ENCODE measurements around the gene LYPD6.
"Not testable (repeated sequence)": the region's sequence is repeated elsewhere in the genome, so short reads cannot be mapped to it uniquely, and the experiment has no call there.

LYPD6 gene, protein sequence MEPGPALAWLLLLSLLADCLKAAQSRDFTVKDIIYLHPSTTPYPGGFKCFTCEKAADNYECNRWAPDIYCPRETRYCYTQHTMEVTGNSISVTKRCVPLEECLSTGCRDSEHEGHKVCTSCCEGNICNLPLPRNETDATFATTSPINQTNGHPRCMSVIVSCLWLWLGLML
- 0 to 0.04 (median 0) reads per million in 3 experiments for total RNA-seq

DNA sequence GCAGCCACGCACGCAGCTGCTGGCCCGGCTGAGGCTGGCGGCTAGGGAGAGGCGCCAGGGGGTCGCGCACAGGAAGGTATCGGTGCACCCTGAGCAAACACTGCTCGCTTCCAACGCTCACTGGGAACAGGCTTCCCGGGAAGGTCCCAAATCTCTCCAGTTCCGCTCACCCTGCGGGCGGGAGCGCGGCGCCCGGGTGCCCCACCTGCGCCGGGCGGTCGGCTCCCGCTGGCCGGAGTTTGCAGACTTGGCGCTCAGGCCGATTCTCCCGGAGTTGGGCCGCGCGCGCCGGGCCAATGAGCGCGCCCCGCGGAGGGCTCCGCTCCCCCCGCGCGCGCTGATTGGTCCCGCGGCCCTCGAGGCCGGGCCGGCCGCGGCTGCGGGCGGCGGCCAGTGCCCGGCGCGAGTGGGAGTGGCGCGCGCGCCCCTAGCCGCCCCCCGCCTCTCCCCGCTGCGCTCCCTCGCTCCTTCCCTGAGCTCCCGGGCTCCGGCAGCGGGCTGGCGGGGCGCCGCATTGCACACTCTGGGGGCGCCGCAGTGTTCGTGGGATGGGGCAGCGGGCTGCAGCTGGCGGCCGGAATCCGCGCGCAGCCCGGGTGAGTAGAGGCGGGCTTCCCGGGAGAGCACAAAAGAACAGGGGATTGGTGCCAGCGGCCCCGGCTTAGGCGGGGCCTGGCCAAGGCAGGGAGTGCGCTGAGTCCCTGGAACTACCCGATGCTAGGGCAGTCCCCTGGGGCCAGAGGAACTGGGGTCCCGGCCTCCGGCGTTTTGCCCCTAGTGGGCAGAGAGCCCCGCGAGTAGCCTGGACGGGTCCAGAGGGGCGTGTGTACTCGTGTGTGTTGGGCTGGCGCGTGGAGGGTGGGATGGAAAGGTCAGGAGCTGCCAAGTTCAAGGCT is at the start of gene LYPD6:
Gene LYPD6, plus strand, starts transcription at position 461 of the 896 bp plus-strand sequence. CDS start 107,122 bp downstream, outside the sequence.
- DNase-seq, result no peak

DNA sequence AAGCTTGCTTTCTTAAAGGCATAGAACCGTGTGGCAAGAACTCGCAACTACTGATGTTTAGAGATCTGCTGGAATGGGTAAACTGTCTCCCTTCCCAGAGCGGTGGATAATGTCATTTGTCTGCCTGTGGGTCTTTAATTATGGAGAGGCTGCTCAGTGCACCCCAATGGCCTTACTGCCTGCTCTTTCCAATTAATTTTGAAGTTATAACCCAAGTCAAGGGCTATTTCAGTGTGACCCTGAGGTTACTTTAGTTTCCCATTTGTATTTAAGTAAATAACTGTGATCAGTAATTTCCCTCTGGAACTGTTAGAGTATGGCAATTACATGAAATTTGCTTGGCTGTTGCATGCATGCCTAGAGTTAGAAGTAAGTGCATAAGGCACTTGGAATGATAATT is 48.9 kb upstream of the LYPD6 start:
- DNase-seq, result no peak

DNA sequence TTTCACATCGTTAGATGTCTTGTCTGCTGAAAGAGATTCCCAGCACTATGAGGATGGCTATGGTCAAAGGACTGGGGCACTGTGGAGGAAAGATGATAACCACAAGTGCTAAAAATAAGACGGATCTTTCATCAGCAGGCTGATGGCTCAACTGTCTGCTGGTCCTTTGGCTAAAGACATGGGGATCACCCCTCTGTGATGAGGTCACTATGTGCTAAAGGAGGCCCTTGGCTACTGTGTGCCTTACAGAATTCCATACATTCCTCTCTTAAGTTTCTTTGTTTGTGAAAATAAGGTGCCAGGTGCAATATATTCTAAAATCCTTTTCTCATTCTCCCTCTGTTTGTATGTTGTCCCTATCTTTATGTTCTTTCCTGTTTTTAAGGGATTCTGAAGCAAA is 39.7 kb upstream of the LYPD6 start:
- no peak for DNase-seq

DNA sequence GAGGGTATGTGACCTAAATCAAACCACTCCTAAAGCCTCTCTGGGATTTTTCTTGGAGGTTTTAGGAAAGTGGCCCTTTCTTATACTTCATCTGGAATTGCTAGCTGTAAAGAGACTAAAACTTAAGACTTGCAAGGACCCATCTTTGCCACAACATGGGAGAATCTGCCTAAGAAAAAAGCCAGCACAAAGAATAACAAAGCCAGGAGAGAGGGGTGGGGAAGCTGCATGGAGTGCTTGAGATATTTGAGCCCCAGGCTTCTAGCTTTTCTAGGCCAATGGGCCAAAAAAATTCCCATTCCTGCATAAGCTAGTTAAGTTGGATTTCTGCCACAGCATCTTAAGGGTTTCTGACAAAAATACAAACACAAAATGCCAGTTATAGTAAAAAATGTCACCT is 38.5 kb upstream of the LYPD6 start:
- no peak for DNase-seq

DNA sequence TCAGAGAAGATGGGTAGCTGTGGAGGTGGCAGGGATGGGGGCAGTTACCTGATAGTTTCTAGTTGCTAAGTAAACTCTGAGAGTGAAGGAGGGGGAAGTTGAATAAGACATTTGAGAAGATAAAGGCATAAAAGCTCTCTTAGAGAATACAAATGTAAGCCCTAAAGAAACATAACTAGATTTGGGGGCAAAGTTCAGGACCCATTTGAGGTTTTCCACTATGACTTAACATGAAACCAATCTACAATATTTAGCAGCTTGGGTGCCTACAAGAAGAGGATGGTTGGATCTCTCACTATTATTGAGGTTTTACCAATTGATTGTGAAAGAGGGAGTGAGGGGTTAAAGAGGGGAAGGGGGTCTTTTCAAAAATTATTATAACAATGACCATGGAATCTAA is 34.4 kb upstream of the LYPD6 start:
- no peak for DNase-seq

DNA sequence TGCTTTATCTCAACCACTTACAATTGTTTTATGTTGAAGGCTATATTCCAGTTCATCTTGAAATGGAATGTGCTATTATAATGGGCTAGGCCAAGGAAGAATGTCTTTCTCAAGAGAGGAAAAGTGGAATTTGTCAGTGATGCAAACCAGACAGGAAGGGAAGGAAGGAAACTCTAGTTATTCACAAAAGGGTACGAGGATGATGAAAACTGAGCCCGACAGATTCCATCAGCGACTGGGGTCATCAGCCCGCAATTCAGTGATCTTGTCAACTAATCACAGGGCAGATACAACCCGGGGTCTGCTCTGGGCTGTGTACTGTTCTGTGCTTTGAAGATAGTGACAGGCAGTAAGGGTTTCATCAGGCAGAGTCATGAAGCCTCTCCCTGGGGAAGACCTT is 23.4 kb upstream of the LYPD6 start:
- DNase-seq, result no peak

DNA sequence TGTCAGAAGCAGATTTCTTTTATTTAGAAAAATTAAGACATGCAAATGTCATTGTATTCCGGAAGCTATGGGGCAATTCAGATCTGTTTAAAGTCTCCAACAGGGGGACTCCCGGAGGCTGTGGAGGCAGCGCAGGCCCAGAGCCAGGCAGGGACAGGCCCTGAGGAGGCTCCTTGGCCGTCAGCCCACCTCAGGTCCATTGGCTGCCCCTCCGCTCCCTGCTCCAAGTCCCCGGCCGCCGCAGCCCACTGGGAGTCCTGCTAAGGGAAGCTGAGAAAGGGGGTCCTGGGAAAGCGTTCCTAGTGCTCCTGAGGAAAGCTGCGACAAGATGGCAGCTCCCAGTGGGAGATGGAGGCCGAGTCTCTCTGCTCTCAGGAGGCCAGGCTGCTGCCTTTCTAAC is 20.0 kb upstream of the LYPD6 start:
- DNase-seq, result no peak

DNA sequence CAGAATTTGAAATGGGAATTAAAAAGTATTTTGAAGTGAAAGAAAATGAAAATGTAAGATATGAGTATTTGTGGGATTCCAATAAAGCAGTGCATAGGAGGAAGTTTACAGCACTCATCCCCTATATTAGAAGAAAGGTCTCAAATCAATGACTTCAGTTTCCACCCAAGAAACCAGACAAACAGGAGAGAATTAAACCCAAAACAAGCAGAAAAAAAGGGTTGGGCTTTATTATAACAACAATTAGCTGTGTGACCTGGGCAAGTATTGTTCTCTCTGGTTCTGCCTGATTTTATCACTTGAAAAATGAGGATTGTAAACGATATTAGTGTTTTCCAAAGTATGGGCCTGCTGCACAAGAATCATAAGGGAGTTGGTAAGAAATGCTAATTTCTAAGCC is 18.3 kb upstream of the LYPD6 start:
- DNase-seq, result no peak

DNA sequence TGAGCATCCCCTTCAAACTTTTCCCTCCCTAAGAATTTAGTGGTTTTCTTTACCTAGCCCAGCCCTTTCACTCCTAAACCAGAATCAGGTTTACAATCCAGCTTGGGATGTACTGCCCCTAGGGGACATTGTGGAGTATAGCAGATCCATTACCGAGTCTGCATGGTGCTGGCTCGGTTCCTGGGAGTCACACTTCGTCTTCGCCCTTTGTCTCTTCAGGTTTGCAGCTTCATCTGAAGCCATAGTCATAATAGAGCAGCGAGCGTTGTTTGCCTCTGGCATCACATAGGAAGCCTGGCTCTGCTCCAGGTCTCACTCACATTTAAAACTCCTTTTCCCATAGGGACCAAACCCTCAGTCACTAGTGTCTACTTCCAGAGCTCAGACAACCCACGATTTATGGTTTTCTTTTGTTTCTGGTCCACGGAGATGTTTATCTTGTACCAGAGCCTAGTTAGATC is 16.8 kb upstream of the LYPD6 start:
- DNase-seq, result no peak

DNA sequence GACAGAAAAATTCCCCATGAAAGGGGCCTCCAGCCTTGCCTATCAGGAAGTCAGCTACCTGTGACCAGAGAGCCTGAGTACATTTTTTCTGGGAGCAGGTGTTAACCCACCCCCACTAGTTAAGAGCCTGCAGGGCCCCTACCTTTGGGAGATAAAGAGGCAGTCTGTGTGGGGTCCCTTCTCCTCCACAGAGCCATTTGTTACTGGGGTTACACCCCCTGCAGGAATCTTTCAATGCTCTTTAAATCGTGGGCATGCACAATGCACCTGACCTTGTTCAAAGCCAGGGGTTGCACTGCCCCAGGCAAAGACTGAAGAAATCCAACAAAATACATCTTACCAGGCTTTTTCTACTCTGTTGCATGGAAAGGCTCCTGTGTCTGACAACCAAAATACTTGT is 15.7 kb upstream of the LYPD6 start:
- no peak for DNase-seq

DNA sequence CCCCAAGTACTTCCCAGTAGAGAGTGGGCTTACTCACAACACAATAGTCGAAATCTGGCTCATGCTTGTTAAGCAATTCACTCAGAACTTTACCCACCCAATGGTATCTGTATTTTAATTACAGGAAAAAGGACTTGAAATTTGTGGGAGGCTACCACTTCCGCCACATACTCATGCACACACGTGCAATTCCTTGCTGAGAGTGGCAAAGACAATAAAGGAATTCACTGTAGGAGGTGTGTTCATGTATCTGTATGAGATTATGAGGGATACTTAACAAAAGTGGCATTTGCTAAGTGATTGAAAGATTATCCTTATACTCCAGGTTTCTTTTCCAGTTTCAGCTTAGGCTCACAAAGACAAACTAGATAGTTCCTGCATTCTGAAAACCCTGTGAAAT is 14.9 kb upstream of the LYPD6 start:
- DNase-seq, result no peak

DNA sequence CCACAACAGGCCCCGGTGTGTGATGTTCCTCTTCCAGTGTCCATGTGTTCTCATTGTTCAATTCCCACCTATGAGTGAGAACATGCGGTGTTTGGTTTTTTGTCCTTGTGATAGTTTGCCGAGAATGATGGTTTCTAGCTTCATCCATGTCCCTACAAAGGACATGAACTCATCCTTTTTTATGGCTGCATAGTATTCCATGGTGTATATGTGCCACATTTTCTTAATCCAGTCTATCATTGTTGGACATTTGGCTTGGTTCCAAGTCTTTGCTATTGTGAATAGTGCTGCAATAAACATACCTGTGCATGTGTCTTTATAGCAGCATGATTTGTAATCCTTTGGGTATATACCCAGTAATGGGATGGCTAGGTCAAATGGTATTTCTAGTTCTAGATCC is 11.8 kb upstream of the LYPD6 start:
- DNase-seq, result not testable (repeated sequence)

DNA sequence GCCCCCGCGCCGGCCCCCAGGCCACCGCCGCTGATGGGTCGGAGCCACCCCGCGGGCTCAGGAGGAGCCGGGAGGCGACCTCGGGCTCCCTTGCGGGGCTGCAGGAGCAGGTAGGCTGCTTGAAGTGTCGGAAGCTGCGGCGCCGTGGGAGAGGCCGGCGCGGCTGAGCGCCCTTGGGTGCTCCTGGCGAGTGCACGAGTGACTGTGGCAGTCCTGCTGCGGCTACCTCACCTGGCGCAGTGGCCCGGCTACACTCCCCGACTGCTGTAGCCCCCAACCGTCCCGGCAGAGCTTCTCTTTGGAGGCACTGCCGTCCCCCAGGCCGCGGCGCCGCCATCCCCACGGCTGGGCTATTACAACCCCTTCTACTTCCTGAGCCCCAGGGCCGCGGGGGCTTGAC is 10.0 kb upstream of the LYPD6 start:
- no peak for DNase-seq

DNA sequence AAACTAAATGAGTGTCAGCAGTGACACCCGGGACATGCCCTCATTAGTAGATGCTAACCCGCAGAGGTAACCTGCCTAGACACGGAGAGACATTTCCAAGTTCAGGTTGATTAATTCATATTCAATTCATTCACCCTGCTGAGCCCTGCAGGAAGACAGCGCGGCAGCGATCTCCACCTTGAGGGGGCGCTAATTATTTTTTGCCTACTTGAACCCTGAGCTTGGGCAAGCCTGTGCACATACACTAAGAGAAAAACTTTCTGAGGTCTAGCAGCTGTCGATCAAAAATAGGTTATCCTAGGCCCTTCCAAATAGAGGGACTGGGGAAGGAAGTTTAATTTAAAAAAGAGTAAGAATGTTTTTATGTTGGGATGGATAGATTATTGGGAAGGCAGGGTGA is 1.3 kb upstream of the LYPD6 start:
- no peak for DNase-seq

DNA sequence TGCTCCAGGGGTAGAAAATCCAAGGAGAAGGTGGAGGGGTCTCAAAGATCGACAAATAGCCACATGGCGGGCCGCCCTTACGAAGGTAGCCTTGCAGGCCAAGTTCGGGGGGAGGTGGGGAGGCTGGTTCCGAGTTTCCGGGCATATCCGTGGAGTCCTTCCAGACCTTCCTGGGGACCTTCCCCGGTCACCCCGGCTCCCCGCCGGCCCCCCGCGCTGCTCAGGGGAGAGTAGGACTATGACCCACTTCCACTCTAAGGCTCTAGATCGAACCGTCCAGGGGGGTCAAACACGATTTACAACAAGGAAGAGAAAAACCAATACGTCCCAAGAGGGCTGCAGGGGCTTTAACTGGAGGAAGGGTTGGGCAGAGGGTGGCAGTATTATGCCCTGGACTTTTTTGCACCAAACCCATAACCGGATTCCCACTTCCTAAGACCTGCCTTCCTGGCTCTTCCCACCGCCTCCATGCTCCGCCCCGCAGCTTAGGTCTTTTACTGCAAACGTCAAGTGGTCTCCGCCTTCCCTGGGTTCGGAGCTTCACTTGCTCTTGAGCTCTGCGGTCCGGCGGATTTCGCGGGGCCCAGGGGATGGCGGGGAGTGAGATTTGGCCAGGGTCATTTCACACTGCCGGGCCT is 779 bp upstream of the LYPD6 start:
- no peak for DNase-seq

DNA sequence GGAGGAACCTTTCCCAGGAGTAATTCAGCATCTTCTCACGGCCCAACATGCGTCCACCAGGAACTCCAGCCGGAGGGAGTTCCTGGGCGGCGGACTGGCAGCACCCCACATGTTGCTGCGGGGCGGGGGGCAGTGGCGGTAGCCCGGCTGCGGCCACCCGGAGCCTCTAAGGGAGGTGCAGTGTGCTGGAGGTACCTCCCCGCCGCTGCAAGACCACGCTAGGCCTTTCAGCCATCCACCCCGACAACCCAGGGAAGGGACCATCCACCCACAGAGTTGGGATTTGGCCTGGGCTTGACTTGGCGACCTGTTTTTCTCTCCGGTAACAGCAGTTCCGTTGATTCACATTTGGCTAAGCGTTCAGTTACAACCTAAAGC is 625 bp downstream of the LYPD6 start:
- DNase-seq, result no peak

DNA sequence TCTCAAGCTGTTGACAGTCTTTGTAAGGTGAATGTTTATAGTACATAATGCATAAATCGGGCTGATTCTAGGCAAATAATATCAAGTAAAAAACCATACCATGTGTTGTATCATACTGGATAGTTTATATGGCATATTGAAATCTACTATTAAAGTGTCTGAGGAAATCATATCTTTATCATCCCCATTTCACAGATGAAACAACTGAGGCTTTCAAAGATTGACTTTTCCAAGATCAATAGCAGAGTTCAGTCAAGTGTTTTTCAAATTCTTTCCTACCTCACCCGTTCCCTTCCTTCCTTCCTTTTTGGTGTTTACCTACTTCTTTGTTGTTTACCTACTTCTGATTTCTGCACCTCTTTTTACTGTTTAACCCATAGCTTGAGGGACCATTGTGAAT is 2.0 kb downstream of the LYPD6 start:
- no peak for DNase-seq

DNA sequence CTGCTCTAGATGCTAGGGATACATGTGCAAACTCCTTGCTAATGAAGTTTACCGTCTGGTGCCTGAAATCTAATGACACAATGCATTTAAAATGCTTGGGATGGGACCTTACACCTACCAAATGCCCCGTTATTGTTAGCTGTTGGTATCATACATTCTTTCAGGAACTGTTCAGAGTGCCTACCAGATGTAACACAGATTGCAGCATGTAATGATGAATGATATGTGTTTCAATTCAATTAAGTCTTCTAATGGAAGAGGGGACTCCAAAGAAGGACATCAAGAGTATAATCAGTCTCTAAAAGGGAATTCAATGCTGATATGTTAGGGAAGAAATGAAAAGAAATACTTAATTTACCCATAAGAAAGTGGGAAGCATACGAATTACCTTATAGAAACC is 3.2 kb downstream of the LYPD6 start:
- no peak for DNase-seq

DNA sequence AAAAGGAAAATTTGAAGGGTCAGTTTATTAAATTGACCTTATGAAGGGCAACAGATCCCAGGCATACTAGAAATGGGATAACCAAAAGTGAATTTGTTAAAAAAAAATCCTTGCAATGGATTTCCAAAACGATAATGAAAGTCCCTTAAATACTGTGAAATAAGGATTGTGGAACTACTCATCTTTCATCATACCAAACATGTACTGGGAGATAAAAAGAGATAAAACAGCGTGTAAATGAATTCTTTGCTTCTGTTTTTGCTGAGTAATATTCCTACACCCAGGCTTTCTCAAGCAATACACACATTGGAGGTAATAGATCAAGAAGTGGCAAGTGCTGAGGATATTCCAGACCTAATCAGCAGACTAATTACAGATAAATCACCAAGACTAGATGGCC is 3.8 kb downstream of the LYPD6 start:
- no peak for DNase-seq

DNA sequence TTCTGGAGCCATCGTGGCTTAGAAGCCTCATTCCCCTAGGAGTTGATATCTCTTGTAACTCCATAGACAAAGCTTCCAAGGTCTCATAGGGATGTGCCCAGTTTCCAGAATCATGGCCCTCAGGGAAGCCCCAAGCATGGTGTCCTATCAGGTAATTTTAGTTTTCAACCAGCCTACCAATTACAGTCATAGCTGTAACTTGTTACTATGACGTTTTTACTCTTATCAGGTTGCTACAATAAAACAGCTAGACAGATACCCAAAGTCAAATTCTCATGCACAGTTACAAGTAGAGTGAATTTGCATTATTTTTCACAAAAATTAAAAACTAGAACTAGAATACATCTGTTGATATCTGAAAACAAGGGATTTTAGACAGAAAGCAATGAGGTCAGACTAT is 8.9 kb downstream of the LYPD6 start:
- DNase-seq, result no peak

DNA sequence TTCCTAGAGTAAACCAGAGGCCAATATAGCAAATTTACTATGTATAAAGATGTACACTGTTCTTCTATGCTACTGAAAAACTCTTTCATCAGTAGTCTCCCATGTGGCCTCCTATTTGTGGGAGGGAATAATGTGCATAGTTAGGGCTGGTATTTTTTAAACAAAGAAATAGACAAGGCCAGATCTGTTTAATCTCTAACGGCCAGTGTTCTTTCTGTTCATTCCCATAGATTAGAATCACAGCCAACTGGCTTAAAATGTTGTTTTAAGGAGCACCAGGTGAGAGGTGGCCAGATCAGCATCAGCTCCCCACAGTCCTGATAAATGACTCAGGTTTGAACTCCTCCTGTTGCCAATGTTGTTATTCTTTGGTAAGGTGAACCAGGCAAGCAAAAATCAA is 12.1 kb downstream of the LYPD6 start:
- no peak for DNase-seq

DNA sequence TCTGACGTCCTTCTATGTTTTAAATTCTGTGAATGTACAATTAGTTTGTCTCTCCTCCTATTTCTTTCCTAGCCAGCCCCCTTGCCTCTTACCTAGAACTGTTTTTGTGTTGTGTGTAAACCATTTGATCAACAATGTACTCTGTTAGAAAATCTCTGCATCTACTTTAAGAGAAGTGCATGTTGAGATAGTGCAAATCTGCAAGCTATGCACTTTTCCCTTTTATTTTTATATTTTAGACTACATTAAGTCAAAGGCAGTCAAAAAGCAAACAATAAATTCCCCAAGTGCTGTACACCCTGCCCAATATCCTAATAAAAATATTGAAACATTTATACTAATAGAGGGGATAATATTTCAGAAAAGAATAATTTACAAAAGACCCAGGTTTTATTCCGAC is 13.7 kb downstream of the LYPD6 start:
- DNase-seq, result no peak

DNA sequence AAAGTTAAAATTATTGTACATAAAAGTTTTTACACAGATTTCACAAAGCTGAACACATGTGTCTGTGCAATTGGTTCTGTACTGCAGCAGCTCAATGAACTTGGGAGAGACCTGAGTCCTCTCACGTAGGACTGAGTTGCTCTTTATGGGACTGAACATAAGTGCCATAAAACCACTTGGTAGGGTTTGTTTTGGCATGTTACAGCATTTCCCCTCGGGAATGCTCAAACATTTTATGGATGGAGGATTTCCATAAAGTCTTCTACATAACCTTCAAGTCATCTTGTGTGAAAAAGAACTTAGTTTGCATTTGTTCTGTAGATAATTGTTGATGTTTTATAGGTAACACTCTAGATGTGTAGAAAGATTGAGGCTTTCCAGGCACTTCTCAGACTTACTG is 15.9 kb downstream of the LYPD6 start:
- no peak for DNase-seq

DNA sequence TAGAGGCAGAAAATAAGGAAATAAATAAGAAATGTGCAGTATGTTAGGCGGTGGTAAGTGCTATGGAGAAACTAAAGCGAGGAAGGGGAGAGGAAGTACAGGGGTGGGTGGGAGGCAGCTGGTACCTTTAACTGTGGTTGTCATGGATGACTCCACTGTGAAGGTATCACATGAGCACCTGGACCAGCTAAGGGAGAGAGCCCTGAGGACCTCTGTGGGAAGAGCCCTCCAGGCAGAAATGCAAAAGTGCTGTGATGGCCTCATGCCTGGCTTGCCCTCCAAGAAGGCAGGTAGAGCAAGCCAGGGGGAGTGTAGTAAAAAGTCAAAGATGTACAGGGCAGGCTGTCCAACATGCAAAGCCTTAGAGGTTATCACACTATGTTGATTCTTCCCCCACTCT is 17.9 kb downstream of the LYPD6 start:
- DNase-seq, result no peak
